Ramos (cell line): ENCODE results near the gene AKR1D1.

Experiments used
- in situ Hi-C: fragments of 300-500 bp; cut with MboI; formaldehyde crosslinking; loops from one replicate; pipeline ENCODE4 v1.14.3; 2022; ENCODE audit warnings: low sequenced_read_pairs; ENCODE audit not compliant: unreplicated experiment

The AKR1D1 gene

DNA sequence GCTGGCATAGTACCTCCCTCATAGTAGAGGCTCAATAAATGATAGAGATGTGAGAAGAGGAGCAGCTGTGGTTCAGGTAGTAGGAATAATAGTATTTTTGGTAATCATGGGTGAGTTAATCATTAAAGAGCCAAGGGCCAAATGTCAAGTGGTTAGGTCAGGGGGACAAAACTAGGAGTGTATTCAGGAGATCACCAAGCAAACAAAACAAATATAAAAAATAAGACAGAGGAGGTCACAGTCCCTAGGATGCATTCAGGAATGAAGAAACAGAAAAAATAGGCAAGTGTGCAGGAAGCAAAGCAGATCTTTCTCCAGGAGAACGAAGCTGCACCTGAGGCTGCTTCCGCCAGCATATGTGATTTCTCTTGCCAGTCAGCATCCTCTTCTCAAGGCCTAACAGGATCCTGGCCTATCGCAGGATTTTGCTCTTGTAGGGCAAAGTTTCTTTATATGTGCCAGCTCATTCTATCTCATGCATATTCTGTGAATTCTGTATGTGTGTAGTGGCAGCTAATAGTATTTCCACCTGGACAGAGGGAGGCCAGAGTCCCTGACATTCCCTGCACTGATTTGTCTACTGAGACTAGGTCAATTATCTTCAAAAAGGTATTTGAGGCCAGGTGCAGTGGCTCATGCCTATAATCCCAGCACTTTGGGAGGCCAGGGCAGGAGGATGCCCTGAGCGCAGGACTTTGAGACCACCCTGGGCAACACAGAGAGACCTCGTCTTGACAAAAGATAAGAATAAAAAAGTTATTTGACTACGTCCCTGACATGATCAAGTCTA, 82.7 kb downstream of the AKR1D1 start:
- in situ Hi-C loops, result loop anchor here (10.0 kb wide), 1 partner anchor 576 kb away; no protein-coding TSS in a partner anchor

DNA sequence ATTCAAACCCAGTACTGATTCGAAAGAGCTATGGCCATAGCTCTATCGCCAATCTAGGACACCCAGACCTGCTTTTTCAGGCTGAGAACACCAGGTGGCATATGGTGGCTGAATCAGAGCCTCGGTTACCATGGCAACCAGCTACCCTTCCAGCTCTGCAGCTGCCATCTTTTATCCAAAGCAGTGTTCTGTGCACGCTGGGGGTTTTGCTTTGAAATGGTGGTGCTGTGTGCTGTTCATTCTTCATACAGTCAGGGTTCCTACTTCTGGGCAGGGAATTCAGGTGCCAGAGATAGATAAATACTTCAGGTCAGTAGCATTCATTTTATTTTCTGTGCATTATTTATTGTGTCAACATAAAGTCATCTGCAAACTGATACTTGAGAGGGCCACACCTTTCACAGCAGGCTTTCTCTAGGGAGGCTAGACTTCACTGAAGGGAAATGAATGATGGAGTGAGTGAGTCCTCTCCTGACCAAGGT, 85.4 kb downstream of the AKR1D1 start:
- in situ Hi-C loops, result no loop called here

DNA sequence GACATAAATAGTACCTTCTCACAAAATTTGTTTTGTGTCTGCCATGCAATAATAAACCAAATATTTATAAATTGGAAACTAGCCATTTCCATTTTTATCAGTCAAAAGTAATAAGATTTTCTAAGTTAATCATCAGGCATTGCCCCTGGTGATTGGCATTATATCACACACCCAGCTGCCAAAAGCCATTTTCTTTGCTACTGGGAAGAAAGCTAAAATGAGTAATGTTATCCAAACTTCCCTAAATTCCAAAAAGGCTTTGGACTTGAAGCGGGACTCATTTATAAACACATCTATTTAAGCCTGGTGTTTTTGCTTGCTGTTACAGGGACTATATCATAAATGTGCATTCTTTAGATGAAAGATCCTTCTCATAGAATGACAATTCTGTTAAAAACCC, 86.0 kb downstream of the AKR1D1 start:
- in situ Hi-C loops, result no loop called here

DNA sequence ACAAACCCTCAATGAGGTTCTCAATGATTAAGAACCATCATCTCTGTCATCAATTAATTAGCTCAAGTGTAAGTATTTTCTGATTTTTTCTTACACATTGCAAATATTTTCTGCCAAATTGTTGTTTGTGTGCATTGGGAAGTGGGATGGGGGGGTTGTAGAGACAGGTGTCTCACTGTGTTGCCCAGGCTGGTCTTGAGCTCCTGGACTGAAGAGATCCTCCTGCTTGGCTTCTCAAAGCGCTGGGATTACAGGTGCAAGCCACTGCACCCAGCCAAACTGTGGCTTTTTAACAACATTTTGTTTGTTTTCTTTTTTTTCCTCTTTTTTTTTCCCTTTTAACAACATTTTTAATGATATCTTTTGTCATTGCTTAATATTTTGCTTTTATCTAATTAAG, 87.5 kb downstream of the AKR1D1 start:
- in situ Hi-C loops, result no loop called here

DNA sequence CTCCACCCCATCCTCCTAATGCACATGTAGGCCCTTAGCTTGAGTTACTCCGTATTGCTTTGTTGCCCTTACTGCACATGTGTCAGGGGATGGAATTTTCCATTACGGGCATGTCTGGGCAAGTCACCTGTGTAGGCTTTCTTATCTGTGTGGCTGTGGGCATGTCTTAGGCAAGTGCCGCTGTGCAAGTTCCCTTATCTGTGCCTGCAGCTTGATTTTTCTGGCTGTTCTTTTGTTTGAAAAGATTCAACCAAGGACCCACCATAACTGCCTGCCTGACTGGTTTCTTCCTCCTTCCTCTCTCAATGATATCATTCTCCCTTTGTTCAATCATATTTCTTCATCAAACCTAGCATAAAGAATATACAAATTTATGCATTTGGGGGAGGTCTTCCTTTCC, 88.5 kb downstream of the AKR1D1 start:
- in situ Hi-C loops, result no loop called here

DNA sequence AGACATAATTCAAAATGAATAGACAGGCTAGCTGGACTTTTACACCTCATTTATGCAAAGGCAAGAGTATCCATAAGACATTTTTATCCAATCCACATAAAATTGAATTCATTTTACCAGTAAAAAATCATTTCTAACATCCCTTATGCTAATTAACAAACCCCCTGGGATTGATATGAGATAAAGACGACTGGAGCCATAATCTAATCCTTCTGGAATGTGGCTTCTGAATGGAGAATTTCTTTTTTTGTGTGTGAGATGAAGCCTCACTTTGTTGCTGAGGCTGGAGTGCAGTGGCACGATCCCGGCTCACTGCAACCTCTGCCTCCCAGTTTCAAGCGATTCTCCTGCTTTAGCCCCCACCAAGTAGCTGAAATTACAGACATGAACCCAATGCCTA, 90.4 kb downstream of the AKR1D1 start:
- in situ Hi-C loops, result no loop called here

DNA sequence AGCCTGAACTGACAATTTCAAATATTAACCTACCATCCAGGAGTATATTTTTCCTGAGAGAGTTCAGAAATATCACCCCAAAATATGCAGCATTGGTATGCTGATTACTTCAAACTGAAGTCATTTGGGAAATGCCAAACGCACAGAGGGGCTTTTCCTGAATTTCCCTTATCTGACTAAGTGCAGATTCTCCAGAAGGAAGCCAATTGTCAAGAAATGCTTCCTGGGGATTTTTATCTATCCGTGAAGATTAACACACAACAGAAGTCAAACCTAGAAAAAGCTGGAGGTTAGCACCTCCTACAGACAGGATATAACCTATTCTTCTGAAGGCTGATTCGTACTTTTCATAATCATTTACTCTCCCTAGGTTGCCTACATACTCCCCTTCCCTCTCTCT, 91.0 kb downstream of the AKR1D1 start:
- in situ Hi-C loops, result no loop called here

DNA sequence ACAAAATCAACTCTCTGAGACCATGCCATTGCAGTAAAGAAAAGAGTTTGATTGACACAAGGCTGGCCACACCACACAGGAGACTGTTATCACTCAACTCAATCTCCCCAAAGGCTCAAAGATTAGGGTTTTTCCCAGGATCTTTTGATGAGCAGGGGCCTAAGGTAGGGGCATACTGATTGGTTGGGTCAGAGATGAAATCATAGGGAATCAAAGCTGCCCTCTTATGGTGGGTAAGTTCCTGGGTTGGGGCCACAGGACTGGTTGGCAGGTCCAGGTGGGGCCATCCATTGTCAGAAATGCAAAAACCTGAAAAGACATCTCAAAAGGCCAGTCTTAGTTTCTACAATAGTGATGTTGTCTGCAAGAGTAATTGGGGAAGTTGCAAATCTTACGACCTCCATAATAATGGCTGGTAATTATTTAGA, 91.6 kb downstream of the AKR1D1 start:
- in situ Hi-C loops, result no loop called here
